Hepatocyte (in vitro differentiated cells): Measurements from ENCODE around the gene MINDY4.

Experiments
- CTCF ChIP-seq: fragments of 200-600 bp; sonication (generic); IDR thresholded peaks from 2 replicates; pipeline ENCODE4 v1.5.1; 2016; ENCODE audit warnings: antibody characterized with exemption, mild to moderate bottlenecking; ENCODE audit not compliant: poor library complexity
- EZH2 ChIP-seq: fragments of 200-600 bp; sonication (generic); IDR thresholded peaks from 2 replicates; pipeline ENCODE4 v1.6.1; 2016; ENCODE audit warnings: antibody characterized with exemption, mild to moderate bottlenecking, borderline replicate concordance

- TF ChIP-seq CTCF (no peak), EZH2 (no peak)
Measured at GRCh38 chr7:30887464-30887872, 116.3 kb downstream of the MINDY4 start.
